NCI-H2107 treated with DMSO at 0.1 percent for 48 hours (cell line): ENCODE data around the gene SLC4A11.
"Not testable (repeated sequence)": the region's sequence is repeated elsewhere in the genome, so short reads cannot be mapped to it uniquely, and the experiment has no call there.

ENCODE experiments used
- DNase-seq: peaks from one replicate; lab custom pipeline; 2025; ENCODE audit not compliant: unreplicated experiment; lab: John Stamatoyannopoulos, UW

SLC4A11 gene

GRCh38 chr20:3204124-3204794, 34.7 kb downstream of the SLC4A11 start, which contains the start of gene DDRGK1:
Gene DDRGK1 (minus strand): TSS chr20:3204682. CDS start chr20:3204627, 55 bp downstream.
- DNase-seq, result peak; percentile 72

DNA sequence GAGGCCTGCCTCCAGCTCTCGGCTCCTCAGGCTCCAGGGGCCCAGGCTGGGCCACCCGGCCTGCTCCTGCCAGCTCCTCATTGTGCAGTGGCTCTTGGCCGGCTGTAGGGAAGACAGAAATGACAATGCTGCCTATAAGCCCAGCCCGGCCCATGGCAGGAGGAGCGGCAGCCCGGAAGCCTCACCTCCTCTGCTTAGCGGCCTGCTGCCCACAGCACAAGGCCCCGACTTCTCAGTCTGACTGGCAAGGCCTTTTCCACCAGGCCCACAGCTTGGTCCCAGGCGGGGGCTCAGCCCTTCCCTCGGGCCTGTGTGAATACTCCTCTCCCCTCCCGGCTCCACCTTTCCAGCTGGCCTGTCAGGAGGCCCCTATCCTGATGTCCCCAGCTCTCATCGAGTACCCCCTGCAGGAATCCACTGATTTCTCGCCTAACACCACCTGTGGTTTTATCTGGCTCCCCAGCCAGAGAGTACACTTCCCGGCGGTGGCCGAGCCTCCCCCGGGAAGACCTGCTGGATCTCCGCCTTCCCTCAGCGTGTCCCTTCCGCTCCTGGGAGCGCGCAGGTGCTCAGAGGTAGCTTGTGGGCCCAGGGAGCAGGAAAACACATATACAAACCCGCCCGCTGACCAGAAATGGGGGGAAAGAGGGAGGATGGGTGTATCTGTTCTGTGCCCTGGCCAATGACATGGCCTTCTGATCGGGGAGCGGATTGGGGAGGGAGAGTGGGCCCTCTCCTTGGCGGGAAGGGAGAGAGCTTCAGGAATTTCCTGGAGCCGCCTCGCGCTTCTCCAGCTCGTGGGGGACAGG, 35.5 kb downstream of the SLC4A11 start:
- peak; percentile 18 for DNase-seq

- no peak for DNase-seq
These were observed 36.0 kb downstream of the SLC4A11 start for GRCh38 chr20:3202965-3203314.

- DNase-seq, result no peak
These were observed 38.8 kb downstream of the SLC4A11 start for GRCh38 chr20:3199976-3200755.

- no peak for DNase-seq
These were observed 39.8 kb downstream of the SLC4A11 start for GRCh38 chr20:3199206-3199605.

GRCh38 chr20:3195590-3196237, 43.3 kb downstream of the SLC4A11 start:
- DNase-seq, result no peak

GRCh38 chr20:3194617-3195280, 44.2 kb downstream of the SLC4A11 start:
- DNase-seq, result peak; percentile 68

DNA sequence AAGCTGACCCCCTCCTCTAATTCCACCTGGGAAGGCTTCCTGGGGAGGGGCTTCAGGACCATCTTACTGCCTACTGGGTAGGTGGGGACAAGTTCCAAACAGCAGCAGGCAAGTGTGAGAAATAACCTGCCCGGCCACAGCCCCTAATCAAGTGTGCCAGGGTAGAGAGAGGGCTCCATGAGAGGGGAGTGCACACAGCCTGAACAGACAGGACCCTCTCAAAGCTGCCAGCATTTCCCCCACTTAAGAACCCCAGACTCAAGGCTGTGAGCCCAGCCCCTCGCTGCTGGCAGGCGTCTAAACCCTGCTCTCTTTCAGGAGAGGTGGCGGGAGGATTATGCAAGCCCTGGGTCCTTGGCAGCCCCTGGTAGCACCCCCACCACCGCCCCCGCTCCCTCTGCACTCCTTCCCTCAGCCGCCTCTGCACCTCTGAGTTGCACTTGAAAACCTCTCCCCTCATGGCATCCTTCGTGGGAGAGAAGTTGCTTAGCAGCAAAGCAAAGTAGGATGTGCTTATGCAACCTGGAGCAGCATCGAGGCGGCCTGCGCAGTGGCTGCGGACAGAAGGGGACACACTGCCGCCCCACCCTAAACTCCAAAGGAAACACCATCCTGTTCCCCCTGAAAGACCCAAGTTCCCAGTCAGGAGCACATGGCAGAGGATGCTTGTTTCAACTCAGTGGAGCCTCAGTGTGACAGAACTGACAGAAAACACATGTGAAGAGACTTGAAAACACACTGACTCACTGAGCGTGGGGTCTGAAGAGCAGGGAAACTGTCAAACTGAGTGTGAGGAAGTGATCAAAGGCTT, 45.0 kb downstream of the SLC4A11 start:
- no peak for DNase-seq

- no peak for DNase-seq
These were observed 46.6 kb downstream of the SLC4A11 start for GRCh38 chr20:3192226-3193015.

- no peak for DNase-seq
These were observed 48.3 kb downstream of the SLC4A11 start for GRCh38 chr20:3190681-3191111.

DNA sequence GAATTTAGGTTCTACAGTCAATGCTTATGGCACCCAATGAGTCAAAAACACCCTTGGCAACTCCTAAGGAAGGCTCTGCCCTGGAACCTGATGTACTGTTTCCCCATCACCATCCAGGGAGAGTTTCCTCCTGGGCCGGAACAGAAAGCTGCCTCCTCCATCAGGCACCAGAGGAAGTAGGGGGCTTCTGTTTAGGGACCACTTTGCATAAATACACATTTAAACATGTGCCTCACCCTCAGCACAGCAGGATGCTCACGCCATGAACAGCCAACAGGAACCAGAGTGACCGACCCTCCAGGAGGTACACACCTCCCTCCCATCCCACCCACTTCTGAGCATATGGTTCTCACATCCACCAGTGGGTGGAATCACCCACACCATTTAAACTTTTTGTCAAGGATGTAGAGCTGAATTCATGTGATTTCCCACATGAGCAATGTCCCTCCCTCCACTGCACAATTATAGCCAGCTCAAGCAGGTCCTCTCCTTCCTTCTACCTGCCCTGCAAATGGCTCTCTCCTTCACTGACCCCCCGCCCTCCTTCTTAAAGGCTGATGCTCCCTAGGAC, 49.3 kb downstream of the SLC4A11 start:
- no peak for DNase-seq

GRCh38 chr20:3188823-3189413, 50.1 kb downstream of the SLC4A11 start:
- DNase-seq, result no peak

DNA sequence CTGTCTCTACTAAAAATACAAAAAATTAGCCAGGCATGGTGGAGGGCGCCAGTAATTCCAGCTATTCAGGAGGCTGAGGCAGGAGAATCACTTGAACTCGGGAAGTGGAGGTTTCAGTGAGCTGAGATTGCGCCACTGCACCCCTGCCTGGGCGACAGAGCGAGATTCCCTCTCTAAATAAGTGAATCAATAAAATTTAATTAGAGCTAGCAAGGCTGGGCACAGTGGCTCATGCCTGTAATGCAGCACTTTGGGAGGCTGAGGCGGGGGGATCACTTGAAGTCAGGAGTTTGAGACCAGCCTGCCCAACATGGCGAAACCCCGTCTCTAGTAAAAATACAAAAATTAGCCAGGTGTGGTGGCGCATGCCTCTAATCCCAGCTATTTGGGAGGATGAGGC, 51.1 kb downstream of the SLC4A11 start:
- DNase-seq, result not testable (repeated sequence)

DNA sequence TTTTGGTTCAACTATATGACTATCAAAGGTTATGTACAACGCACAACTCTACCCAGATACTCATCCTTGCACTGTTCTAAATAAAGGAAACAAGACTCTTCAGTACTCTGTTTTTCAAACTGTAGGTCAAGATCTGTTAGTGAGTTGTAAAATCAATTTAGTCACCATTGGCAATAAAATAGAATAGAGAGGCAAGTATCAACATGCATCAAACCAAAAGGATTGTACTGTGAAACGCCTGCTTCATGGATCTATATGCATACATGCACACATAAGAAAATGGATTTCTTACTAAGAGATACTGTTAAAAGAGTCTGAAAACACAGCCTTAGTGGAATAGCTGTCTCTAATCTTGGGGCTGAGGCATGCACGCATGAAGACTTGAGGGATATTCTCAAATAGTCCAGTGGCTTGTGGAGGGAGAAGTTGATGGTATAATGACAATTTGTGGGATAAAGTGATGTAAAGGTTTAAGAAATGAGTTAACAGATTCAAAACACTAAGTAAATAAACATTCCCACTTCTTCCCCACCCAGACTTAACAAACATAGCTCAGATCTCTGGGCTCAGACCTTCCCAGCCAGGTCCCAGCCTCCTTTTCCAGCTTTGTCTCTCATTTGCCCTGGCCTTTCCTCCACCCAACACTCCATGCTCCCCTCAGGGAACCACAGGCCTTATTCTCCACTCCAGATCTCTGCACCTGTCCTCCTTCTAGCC, 54.9 kb downstream of the SLC4A11 start:
- DNase-seq, result no peak

GRCh38 chr20:3182429-3182828, 56.6 kb downstream of the SLC4A11 start:
- not testable (repeated sequence) for DNase-seq

DNA sequence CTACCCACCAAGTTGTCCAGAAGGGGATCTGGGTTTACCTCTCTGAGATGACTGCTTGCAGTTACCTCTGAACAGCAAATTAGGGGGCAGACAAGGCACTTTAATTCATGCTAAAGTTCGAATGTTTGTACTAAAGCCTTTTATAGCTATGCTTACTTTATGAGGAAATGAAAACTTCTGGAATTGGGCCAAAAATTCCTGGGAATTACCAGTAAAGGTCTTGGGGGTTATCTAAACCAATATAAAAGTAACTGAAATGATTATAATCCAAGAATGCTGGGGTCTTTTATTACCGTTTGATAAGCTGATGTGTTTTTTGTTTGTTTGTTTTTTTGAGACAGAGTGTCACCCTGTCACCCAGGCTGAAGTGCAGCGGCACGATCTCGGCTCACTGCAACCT, 57.7 kb downstream of the SLC4A11 start:
- no peak for DNase-seq

GRCh38 chr20:3180319-3180718, 58.7 kb downstream of the SLC4A11 start:
- DNase-seq, result no peak
